Stimulated activated CD8-positive, alpha-beta memory T cell treated with anti-CD3 and anti-CD28 coated beads, Interleukin-12 subunit alpha, Interleukin-12 subunit beta, amount 100 ng/mL, for 24 hours (primary cell): ENCODE data around the gene PXDN.

Experiments used
- DNase-seq: peaks from one replicate; pipeline ENCODE4 v3.0.0-alpha.2; 2020; ENCODE audit errors: extremely low read depth

PXDN gene

GRCh38 chr2:1754046-1754445 is 9.7 kb upstream of the PXDN start:
- DNase-seq, result no peak

GRCh38 chr2:1752751-1753150 is 8.4 kb upstream of the PXDN start:
- DNase-seq, result no peak

DNA sequence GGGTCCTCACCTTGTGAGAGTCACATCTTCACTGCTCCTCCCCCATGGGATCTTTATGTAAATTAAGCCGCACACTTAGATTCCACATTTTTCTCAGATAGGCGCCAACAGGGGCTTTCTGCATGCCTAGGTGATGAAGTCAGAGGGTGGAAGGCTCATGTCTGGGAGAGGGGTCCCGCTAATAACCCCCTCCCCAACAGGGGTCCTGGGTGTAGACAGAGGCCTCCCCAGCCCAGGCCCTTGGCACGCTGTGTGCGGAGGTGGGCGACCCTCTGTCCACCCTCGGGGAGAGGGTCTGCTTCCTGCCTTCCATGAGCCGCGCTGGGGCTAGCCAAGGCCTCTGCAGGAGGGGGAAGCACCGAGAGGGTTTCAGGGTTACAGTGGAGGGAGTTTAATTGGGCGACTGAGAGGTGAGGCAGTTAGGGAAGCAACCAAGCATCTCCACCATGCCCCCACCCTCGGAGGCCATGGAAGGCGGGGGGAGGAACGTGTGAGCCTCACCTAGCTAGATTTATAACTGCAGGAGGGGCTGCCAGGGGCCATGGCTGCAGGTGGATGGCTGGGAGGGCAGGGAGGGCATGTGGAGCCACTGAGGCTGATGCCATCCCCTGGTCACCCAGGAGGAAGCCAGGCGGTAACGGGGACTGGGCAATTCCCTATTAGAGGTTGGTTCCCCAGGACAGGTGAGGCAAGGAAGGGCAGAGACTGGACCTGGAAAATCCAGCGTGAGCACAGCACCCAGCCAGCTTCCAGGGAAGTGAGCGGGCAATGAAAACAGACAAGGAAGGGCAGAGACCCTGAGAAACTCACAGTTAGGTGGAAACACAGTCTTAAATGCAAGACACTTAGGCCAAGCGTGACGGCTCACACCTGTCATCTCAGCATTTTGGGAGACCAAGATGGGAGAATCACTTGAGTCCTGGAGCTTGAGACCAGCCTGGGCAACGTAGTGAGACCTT is 7.7 kb upstream of the PXDN start:
- DNase-seq, result no peak

GRCh38 chr2:1750933-1751766 is 6.8 kb upstream of the PXDN start:
- no peak for DNase-seq

DNA sequence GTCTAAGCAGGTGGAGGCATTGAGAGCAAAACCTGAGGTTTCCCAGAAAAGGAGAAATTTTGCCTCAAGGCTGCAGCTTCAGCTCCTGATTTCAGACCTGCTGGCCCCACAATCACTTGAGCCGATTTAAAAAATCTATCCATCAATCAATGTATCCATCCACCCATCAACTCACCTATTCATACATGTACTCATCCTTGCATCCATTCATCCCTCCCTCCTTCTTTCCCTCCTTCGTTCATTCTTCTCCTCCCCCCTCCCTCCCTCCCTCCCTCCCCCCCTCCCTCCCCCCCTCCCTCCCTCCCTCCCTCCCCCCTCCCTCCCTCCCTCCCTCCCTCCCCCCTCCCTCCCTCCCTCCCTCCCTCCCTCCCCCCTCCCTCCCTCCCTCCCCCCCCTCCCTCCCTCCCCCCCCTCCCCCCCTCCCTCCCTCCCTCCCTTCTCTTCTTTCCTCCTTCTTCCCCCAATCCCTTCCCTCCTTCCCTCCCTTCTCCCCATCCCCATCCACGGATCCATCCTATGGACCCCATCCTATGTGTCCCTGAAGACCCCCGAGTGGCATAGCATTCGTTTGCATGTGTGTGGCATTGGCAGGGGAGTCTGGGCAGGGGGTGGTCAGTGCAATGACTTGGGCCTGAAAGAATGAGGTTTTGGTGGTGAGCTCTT is 6.1 kb upstream of the PXDN start:
- no peak for DNase-seq

DNA sequence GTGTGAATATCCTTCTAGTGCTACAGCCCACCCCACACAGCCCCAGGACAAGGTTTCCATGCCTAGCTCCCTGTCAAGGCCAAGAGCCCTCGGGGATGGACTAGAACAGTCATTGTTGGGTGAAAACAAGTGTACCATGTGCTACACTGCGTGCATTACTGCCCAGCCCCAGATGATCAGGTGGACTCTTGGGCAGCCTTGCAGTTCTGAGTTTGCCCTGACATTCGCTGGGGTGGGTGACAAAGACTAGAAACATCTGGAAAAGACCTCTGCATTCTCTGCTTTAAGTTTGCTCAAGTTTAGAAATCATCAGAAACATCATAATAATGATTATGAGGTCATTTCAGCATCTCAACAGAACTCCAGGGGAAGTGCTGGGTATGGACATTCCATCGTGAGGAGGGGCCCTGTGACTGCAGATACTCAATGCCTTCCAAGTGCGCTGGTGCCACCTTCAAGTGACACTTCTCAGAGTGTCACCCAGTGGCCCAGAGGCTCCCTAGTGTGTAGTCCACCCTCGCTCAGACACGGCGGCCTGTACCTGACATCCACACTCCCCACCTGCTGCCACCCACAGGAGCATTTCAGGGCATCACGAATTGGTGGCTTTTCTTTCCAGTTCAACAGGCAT is 5.3 kb upstream of the PXDN start:
- no peak for DNase-seq

- no peak for DNase-seq
Observed at GRCh38 chr2:1748741-1749488, 4.6 kb upstream of the PXDN start.

DNA sequence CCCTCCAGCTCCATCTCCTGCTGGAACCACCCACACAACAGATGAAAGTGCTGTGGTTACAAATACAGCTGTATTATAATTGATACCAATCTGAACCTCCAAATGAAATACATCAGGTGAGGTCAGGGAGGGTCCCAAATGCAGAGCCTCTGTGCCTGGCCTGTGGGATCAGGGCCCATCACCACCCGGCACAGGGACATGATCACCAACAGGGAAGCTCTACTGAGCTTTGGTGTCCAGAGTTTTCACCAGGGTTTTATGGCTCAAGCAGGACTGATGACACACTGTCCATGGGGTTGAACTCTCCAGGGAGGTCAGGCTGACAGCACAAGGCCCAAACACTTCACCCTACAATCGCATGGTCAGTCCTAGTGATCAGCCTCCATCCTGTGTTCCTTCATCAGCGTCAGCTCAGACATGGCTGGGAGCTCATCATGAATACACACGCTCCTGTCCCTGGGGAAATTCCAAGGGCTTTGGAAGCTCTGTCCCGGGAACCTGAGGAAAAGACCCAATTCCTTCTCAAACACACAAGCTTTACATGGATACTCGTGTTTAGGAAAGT is 3.9 kb upstream of the PXDN start:
- DNase-seq, result no peak

- DNase-seq, result no peak
Observed at GRCh38 chr2:1747065-1747941, 3.0 kb upstream of the PXDN start.

- no peak for DNase-seq
Observed at GRCh38 chr2:1746174-1747064, 2.1 kb upstream of the PXDN start.

DNA sequence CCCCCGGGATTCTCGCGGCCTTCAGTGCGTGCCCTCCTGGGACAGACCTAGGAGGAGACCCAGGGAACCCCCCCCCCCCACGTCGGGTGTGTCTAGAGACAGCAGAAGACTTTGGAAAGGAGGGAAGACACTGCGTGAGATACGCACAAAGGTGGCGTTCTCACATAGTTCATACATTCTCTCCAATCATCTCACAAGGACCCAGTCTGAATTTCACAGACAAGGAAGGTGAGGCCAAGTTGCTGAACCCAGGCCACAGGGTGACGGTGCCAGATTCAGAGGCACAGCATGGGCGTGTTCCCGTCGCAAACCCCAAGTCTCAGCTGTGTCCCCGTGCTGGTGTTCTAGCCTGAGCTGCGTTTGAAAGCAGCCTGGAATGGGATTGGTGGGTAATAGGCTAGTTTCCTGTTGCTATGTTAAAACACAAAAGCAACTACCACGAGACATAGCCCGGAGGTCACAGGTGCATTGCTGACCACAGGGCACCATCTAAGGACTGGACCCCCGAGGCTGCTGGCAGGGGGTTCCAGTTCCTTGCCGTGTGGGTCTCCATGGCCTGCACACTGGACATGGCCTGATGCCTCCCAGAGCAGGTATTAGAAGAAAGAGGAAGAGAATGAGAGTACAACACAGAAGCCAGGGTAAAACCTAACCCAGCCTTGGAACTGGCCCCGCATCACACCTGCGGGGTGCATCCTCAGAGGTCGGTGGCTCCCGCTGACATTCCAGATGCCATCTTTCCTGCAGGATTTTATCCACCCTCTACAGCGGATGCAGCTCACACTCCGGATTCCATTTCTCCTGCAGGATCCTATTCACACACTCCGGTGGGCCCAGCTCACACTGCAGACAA is 1.1 kb upstream of the PXDN start:
- no peak for DNase-seq

DNA sequence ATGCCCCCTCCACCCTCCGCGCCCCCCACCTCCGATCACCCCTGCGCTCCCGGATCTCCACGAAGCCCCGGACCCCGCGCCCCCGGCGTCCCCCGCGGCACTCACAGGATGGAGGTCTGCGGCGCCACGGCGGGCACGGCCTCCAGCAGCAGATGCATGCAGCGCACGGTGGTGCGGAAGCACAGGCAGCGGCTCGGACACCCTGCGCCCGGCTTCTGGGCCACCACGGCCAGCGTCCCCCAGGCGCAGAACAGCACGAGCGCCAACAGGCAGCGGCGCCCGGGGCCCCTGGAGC is 217 bp downstream of the PXDN start:
- DNase-seq, result no peak

DNA sequence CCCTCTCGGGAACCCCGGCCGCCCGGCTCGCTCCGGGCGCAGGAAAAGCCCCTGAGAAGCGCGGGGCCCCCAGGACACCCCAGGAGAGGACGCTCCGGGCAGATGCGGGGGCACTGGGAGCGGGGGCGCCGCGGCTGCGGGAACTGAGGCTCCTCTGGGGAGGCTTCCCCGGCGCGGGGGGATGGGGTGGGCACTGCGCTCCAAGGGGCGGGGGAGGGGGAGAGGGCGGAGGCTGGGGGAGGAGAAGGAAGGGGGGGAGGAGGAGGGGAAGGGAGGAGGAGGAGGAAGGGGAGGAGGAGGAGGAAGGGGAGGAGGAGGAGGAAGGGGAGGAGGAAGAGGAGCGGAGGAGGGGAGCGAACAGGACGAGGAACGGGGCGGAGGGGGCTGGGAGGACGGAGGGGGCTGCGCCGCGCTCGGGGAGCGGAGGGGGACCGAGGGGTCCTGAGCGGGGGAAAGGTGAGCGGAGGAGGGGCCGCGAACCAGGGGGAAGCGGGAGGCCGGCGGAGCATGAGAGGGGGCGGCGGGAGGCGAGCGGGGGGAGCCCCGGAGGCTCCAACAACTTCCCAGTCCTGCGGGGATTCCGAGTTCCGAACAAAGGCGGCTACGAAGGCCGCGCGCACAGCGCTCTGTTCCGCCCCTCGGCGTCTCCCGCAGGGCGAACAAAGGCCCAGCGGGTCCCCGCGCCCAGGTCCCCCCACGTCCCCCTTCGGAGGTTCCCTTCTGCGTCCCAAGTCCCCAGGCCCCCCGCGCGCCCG is 742 bp downstream of the PXDN start:
- DNase-seq, result no peak

DNA sequence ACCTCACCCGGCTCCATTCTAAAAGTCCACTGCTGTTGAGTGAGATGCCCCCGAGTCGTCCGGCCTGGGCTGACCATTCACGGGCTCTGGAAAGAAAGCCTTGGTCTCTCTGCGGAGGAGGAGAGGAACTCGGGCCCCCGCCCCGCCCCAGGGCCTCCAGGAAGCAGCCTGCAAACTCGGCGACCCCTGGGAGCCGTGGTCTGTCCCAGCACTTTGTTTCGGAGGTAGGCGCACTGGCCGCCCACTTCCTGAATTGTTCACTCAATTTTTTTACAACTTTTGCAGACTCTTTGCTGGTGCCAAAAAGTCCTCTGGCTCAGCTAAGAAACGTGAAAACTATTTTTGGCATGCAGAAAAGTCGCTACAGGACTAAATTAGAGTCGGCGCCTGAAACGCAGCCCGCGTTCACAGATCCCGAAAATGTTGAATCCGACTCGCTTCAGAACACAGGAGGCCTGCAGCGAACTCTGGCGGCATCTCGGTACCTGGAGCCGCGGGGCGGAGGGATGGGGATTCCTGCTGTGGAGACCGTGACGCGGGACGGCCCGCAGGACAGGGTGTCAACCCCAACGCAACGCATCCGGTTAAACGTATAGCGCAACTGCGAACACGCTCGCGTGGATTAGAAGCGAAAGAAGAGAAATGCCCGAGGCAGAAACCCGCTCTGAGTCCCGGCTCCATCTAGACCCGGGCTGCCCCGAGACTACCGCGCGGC is 1.5 kb downstream of the PXDN start:
- no peak for DNase-seq

- no peak for DNase-seq
Observed at GRCh38 chr2:1742301-1742680, 2.0 kb downstream of the PXDN start.

GRCh38 chr2:1741851-1742250 is 2.5 kb downstream of the PXDN start:
- DNase-seq, result no peak
